GM12878 (cell line): Measurements from ENCODE around the gene MYD88. TPM values are rescaled to one million over a fixed set of nuclear protein-coding genes. Genes with fewer than 3 reads are reported as not detected.

Source experiments
- ATF3 ChIP-seq: IDR thresholded peaks from 2 replicates; pipeline ENCODE4 v1.6.1; 2011; ENCODE audit warnings: low read depth, mild to moderate bottlenecking, low read length, moderate library complexity, borderline replicate concordance; ENCODE audit errors: extremely low read depth
- FOXM1 ChIP-seq: IDR thresholded peaks from 2 replicates; pipeline ENCODE4 v1.6.1; 2012; ENCODE audit warnings: low read depth, mild to moderate bottlenecking, inconsistent platforms, low read length, moderate library complexity
- IKZF1 ChIP-seq: fragments of 450-650 bp; conservative IDR thresholded peaks from 2 replicates; pipeline ENCODE4 v1.6.1; 2017; ENCODE audit warnings: antibody characterized with exemption, mild to moderate bottlenecking
- IKZF2 ChIP-seq, 2 experiments: fragments of 450-650 bp; IDR thresholded peaks; 2 replicates each; pipeline ENCODE4 v1.6.1; 2017; ENCODE audit warnings: mild to moderate bottlenecking in 2 of 2, moderate library complexity in 2 of 2
- MTA2 ChIP-seq: fragments of 450-650 bp; IDR thresholded peaks from 2 replicates; pipeline ENCODE4 v1.6.1; 2016; ENCODE audit warnings: low read depth, mild to moderate bottlenecking, moderate library complexity
- MXI1 ChIP-seq: fragments of 150-350 bp; IDR thresholded peaks from 2 replicates; pipeline ENCODE4 v1.6.1; 2011; ENCODE audit warnings: low read depth, mild to moderate bottlenecking, inconsistent platforms, low read length, improper control_type of control experiment
- PBX3 ChIP-seq: IDR thresholded peaks from 2 replicates; pipeline ENCODE4 v1.6.1; 2011; ENCODE audit warnings: mild to moderate bottlenecking, low read depth, low read length, moderate library complexity; ENCODE audit not compliant: insufficient replicate concordance
- POU2F2 ChIP-seq: IDR thresholded peaks from 3 replicates; pipeline ENCODE4 v1.6.1; 2011; ENCODE audit warnings: low read depth, mild to moderate bottlenecking, low read length, borderline replicate concordance
- REST ChIP-seq: IDR thresholded peaks from 2 replicates; pipeline ENCODE4 v1.6.1; 2012; ENCODE audit warnings: mild to moderate bottlenecking, low read depth, low read length
- SMARCA5 ChIP-seq: fragments of 450-650 bp; IDR thresholded peaks from 2 replicates; pipeline ENCODE4 v1.6.1; 2017; ENCODE audit warnings: mild to moderate bottlenecking
- SRF ChIP-seq, 2 experiments: IDR thresholded peaks; 2 replicates each; pipeline ENCODE4 v1.6.1; 2011; ENCODE audit warnings: low read depth in 2 of 2, low read length in 2 of 2, mild to moderate bottlenecking in 1 of 2, moderate library complexity in 1 of 2
- polyA plus RNA-seq, 11 experiments: library from polyadenylated mRNA; depleted of rRNA in 4 of 11; unstranded in 6 of 11; stranded (reverse) in 5 of 11; fragments of >200 nt; fragmentation: Nextera tagmentation in 4 of 11; fragmentation: Illumina TruSeq in 1 of 11; extraction: Ambion mirVana in 4 of 11; extraction: Trizol in 1 of 11; gene quantifications; 1 replicate in 1 of 11; 2 replicates in 10 of 11; pipeline versions ENCODE4 v1.2.1 to v1.2.3, GENCODE V29; 2011 to 2016; ENCODE audit warnings: inconsistent platforms in 2 of 11, missing spikeins in 2 of 11, low read depth in 1 of 11
- total RNA-seq, 4 experiments: library from RNA; depleted of rRNA in 3 of 4; stranded (reverse); fragments of >200 nt in 3 of 4; fragmentation: Illumina TruSeq in 1 of 4; extraction: Trizol in 1 of 4; gene quantifications; 2 replicates each; pipeline versions ENCODE4 v1.2.1 to v1.2.3, GENCODE V29; 2013 to 2021
- TF ChIP-seq, protein P1 (sequence below): fragments of 450-650 bp; IDR thresholded peaks from 2 replicates; pipeline ENCODE4 v1.6.1; 2018; ENCODE audit warnings: borderline replicate concordance, mild to moderate bottlenecking; ENCODE audit not compliant: partially characterized antibody
- TF ChIP-seq, protein P2 (sequence below): IDR thresholded peaks from 2 replicates; pipeline ENCODE4 v1.6.1; 2012; ENCODE audit warnings: improper control_type of control experiment, low read depth, low read length; ENCODE audit not compliant: insufficient replicate concordance

The MYD88 gene
- total and polyA plus RNA-seq, 10 of the 15 experiments (the other 5 are each of a cell fraction or from before 2014, with no cell fraction given), result 5.5 to 84.8 (median 67.5) TPM

GRCh38 chr3:38136777-38137614 lies 1.5 kb upstream of the MYD88 start, which contains the start of gene ACAA1 (continued):
- TF ChIP-seq ATF3 (no peak), IKZF2 (IDR thresholded peaks at IDR 0.05) (peak; percentile 54 to 75; a peak in 3 of 4 replicates), SRF (IDR thresholded peaks at IDR 0.05; ENCODE audit: low read depth in 2 of 2, low read length in 2 of 2) (peak in 1 of 2 experiments; percentile 59; a peak in 2 of 4 replicates), IKZF1 (peak; percentile 44), REST (no peak), POU2F2 (peak; percentile 59; the same call in 1 of the 3 replicates), PBX3 (peak; percentile 74), SMARCA5 (peak; percentile 17; the same call in 1 of the 2 replicates), MTA2 (no peak), MXI1 (peak; percentile 60), FOXM1 (no peak)
- TF ChIP-seq, protein P1, sequence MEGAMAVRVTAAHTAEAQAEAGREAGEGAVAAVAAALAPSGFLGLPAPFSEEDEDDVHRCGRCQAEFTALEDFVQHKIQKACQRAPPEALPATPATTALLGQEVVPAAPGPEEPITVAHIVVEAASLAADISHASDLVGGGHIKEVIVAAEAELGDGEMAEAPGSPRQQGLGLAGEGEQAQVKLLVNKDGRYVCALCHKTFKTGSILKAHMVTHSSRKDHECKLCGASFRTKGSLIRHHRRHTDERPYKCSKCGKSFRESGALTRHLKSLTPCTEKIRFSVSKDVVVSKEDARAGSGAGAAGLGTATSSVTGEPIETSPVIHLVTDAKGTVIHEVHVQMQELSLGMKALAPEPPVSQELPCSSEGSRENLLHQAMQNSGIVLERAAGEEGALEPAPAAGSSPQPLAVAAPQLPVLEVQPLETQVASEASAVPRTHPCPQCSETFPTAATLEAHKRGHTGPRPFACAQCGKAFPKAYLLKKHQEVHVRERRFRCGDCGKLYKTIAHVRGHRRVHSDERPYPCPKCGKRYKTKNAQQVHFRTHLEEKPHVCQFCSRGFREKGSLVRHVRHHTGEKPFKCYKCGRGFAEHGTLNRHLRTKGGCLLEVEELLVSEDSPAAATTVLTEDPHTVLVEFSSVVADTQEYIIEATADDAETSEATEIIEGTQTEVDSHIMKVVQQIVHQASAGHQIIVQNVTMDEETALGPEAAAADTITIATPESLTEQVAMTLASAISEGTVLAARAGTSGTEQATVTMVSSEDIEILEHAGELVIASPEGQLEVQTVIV, result no peak
- TF ChIP-seq, protein P2, sequence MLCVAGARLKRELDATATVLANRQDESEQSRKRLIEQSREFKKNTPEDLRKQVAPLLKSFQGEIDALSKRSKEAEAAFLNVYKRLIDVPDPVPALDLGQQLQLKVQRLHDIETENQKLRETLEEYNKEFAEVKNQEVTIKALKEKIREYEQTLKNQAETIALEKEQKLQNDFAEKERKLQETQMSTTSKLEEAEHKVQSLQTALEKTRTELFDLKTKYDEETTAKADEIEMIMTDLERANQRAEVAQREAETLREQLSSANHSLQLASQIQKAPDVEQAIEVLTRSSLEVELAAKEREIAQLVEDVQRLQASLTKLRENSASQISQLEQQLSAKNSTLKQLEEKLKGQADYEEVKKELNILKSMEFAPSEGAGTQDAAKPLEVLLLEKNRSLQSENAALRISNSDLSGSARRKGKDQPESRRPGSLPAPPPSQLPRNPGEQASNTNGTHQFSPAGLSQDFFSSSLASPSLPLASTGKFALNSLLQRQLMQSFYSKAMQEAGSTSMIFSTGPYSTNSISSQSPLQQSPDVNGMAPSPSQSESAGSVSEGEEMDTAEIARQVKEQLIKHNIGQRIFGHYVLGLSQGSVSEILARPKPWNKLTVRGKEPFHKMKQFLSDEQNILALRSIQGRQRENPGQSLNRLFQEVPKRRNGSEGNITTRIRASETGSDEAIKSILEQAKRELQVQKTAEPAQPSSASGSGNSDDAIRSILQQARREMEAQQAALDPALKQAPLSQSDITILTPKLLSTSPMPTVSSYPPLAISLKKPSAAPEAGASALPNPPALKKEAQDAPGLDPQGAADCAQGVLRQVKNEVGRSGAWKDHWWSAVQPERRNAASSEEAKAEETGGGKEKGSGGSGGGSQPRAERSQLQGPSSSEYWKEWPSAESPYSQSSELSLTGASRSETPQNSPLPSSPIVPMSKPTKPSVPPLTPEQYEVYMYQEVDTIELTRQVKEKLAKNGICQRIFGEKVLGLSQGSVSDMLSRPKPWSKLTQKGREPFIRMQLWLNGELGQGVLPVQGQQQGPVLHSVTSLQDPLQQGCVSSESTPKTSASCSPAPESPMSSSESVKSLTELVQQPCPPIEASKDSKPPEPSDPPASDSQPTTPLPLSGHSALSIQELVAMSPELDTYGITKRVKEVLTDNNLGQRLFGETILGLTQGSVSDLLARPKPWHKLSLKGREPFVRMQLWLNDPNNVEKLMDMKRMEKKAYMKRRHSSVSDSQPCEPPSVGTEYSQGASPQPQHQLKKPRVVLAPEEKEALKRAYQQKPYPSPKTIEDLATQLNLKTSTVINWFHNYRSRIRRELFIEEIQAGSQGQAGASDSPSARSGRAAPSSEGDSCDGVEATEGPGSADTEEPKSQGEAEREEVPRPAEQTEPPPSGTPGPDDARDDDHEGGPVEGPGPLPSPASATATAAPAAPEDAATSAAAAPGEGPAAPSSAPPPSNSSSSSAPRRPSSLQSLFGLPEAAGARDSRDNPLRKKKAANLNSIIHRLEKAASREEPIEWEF, result no peak
